SK-N-MC (cell line): ENCODE measurements around the gene DLL1.

Experiments
- EZH2 ChIP-seq: fragments of 200-600 bp; sonication (generic); IDR thresholded peaks from one replicate; pipeline ENCODE4 v1.6.1; 2017; ENCODE audit warnings: antibody characterized with exemption
- FOXP2 ChIP-seq: optimal IDR thresholded peaks from 2 replicates; pipeline ENCODE3; 2011; ENCODE audit warnings: mild to moderate bottlenecking, moderate library complexity; ENCODE audit not compliant: insufficient read depth; ENCODE audit errors: extremely low read length, control extremely low read depth
- POLR2AphosphoS5 ChIP-seq: IDR thresholded peaks from 2 replicates; pipeline ENCODE4 v1.6.1; 2012; ENCODE audit warnings: mild to moderate bottlenecking, low read depth, low read length, borderline replicate concordance

DNA sequence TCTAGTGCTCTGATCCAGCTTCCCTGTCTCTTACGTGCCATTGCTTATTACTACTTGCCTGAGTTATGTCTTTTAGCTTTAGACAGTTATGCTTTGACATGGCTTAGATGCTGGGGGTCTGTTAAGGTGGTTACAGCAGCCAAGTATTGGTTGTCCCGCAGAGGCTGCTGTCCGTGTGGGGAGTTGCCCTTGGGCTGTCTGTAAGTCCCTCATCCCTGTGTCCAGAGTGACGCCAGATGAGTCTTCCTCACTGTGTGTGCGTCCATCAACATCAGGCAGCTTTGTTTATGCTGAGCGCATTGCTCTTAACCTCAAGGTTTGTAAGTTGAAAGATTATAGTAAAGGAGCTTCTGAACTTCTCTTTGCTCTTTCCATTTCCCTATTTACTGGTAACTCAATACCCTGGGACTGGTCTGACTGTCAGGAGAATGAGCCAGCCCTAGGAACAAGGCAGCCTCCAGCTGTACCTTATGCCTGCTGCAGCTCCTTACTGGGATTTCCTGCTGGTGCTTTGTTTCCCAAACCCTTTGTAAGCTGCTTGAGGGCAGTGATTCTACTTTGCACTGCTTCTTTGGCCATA lies 22.9 kb upstream of the DLL1 start:
- TF ChIP-seq POLR2AphosphoS5, result no peak
- no peak for TF ChIP-seq EZH2
- no peak for TF ChIP-seq FOXP2
